OCI-M2 (cell line): ENCODE results near the gene VPS35.
"Not testable (repeated sequence)": the region's sequence is repeated elsewhere in the genome, so short reads cannot be mapped to it uniquely, and the experiment has no call there.

ENCODE experiments used
- DNase-seq: peaks from one replicate; lab custom pipeline; 2025; ENCODE audit not compliant: unreplicated experiment; lab: John Stamatoyannopoulos, UW

Gene VPS35

GRCh38 chr16:46713634-46714033 lies 24.7 kb upstream of the VPS35 start:
- DNase-seq = no peak

DNA sequence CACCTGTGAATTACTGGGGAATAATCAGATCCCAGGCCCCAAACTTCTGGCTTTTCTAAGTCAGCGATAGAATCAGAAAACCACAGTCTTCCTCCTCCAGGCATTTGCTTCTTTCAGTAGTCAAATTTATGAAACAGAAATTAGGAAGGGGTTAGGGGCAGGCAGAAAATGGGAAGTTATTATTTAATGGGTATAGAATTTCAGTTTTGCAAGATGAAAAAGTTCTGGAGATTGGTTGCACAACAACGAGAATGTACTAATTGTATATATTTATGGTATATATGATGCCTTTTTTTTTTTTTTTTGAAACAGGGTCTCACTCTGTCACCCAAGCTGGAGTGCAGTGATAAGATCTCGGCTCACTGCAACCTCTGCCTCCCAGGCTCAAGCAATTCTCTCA lies 23.9 kb upstream of the VPS35 start:
- DNase-seq = no peak

DNA sequence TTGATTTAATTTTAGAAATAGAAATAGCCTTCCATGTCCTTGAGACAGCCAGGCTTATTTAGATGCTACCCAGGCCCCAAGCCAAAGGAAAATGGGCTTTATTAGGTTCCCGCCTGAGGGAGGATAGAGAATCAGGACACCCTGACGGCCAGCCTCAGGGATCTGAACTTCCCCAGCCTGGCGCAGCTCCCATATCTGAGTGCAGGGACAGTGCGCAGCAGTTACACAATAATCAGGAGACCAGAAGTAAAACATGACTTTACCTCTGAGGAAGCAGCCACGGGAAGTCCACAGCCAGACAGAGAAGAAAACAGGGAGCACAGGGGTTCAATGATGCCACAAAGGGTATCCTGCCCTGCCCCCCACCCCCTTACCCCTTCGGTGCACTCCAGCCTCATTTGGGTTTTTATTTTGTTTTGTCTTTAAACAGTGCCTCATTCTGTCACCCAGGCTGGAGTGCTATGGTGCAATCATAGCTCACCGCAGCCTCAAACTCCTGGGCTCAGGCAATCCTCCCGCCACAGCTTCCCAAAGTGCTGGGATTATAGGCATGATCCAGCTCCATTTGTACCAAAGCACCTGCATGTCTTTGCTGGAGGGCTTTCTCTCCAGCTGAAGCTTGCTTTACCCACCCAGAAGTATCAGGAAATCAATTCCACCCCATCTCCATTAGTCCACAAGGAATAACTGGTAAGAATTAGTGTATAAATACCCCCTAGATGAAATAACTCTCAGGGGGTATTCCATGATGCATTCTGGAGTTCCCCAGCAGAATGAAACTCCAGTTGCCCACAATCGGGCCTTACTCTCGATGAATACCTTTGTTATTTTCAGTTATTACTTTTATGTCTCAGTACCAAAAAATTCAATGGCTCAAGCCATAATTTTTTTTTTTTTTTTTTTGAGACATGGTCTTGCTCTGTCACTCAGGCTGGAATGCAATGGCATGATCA lies 22.4 kb upstream of the VPS35 start:
- DNase-seq = no peak

DNA sequence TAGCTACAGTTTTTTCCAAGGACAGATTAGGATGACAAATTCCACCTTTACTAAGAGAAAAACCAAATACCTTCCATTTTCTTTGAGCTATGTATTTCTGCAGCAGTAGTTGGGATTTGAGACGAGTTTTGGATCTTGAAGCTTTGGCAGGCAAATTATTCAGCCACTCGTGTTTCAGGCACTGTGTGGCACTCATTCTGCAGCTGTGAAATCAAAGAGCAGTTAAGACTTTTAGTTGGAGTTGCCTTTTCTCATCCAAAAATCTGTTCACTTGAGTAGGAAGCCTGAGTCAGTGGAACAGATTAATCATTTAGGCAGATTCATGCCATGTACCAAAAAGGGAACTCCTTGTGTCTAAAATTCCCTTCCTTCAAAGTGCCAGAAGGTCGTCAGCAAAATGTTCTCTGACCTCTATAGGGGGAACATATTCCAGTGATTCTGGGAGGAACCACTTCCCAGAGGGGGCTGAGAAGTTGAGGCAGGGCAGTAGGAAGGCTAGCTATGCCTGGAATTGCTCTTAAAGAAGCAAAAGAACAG lies 20.6 kb upstream of the VPS35 start:
- no peak for DNase-seq

DNA sequence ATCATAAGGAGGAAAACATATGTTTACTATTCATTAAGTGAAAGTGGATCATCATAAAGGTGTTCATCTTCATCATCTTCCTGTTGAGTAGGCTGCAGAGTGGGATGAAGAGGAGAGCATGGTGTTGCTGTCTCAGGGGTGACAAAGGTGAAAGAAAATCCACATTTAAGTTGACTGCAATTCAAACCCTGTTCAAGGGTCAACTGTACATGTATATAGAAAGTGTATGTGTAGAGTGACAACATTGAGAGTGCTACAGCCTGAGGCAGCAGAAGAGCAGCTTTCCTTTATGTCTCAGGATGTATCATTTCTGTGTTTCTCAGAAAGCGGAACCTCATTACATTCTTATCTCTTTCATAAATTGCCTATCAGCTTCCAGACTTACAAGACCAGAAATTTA lies 17.7 kb upstream of the VPS35 start:
- no peak for DNase-seq

DNA sequence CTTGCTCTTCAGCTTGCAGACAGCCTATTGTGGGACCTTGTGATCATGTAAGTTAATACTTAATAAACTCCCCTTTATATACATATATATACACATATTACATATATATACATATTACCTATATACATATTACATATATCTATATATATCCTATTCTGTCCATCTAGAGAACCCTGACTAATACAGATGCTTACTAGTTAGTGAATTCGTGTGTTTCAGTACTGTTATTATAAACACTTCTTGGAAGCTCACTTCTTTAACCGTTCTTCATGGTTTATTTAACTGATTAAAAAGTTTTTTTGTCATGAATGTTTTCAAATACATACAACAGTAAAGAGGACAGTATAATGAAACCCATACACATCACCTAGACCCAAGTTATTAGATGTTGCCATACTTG lies 13.1 kb upstream of the VPS35 start:
- no peak for DNase-seq

DNA sequence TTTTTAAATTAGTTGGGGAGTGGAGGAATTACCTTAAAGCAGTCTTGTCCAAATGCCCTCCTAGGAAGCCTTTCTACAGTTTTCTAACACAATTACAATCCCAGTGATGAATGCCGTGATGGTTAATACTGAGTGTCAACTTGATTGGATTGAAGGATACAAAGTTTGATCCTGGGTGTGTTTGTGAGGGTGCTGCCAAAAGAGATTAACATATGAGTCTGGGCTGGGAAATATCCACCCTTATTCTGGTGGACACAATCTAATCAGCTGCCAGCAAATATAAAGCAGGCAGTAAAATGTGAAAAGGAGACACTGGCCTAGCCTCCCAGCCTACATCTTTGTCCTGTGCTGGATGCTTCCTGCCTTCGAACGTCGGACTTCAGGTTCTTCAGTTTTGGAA lies 12.6 kb upstream of the VPS35 start:
- DNase-seq = no peak

DNA sequence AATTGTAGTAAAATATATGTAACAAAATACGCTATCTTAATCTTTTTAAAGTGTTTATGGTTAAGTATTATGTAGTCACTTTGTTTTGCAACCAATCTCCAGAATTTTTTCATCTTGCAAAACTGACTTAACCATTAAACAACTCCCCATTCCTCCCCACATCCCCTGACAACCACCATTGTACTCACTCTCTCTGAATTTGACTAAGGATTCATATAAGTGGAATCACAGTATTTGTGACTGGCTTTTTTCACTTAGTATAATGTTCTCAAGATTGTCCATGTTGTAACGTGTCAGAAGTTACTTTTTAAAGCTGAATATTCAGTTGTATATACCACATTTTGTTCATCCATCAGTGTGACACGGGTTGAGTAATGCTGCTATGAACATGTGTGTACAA lies 11.1 kb upstream of the VPS35 start:
- no peak for DNase-seq

GRCh38 chr16:46696957-46697356 lies 8.0 kb upstream of the VPS35 start:
- no peak for DNase-seq

- DNase-seq = no peak
Measured at GRCh38 chr16:46695937-46696336, 7.0 kb upstream of the VPS35 start.

- no peak for DNase-seq
Measured at GRCh38 chr16:46693598-46693997, 4.6 kb upstream of the VPS35 start.

DNA sequence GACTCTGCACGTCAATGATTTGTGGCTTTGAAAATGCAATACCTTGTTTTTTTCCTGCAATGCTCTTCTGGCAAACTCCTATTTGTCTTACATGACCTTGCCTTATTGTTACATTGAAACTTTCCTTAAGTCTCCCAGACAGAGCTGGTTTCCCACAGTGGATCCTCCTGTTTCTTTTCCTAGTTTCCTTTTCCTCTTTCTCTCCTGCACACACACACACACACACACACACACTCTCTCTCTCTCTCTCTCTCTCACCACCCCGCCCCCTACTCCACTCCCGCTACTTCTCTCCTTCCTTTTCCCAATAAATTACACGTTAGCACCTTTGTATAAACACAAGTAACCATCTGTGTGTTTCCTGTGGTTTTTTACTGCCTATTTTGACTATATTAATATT lies 2.7 kb upstream of the VPS35 start:
- no peak for DNase-seq

- no peak for DNase-seq
Measured at GRCh38 chr16:46690281-46691178, 1.6 kb upstream of the VPS35 start.

- peak; percentile 87 for DNase-seq
Measured at GRCh38 chr16:46689365-46690280, 645 bp upstream of the VPS35 start, which contains the start of gene ORC6. TSS of gene ORC6 (plus strand) at chr16:46689659. CDS start at chr16:46689706, 47 bp downstream.

GRCh38 chr16:46688101-46688653 lies 801 bp downstream of the VPS35 start:
- DNase-seq = no peak

DNA sequence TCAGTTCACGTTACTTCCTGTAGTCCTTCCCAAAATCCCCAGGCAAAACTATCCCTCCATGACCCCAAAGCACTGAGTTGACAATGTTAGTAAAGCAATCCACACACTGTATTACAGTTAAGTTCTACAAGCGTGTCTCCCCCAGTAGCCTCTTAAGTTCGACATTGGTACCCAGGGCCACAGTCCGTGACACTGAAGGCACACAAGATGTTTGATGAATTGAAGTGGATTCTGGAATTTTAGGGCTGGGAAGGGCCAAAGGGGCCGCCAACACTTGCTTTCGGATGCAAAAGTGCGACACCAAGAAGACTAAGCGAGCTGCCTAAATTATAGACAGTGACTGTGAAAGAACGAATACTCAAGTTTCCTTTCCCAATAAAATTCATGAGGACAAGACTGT lies 1.5 kb downstream of the VPS35 start:
- no peak for DNase-seq

- no peak for DNase-seq
Measured at GRCh38 chr16:46686815-46687473, 2.0 kb downstream of the VPS35 start.

GRCh38 chr16:46681867-46682266 lies 7.1 kb downstream of the VPS35 start:
- not testable (repeated sequence) for DNase-seq

DNA sequence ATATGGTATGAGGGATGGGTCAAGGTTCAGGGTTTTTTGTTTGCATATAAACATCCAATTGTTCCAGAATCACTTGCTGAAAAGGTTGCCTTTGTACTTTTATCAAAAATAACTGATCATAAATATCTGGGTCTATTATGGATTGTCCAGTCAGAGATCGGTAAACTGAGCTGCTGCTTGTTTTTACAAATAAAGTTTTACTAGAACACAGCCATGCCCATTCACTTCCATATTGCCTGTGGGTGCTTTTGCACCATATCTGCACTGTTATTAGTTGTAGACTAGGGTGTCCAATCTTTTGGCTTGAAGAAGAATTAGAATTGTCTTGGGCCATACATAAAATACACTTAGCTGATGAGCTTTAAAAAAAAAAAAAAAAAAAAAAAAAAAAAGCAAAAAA lies 11.0 kb downstream of the VPS35 start:
- not testable (repeated sequence) for DNase-seq
